Spleen (tissue), 7 donors: Measurements from ENCODE around the gene ITPA.
"Not testable (repeated sequence)": the region's sequence is repeated elsewhere in the genome, so short reads cannot be mapped to it uniquely, and the experiment has no call there.

Experiments used
- CTCF ChIP-seq, 11 experiments: fragments of 200-600 bp in 7 of 11; fragments of 450-650 bp in 4 of 11; sonication (generic) in 4 of 11; IDR thresholded peaks in 8 of 11; conservative IDR thresholded peaks in 3 of 11; 1 replicate in 7 of 11; 2 replicates in 4 of 11; pipeline versions ENCODE4 v1.4.0 to v1.8.0; 2016 to 2021; ENCODE audit warnings: antibody characterized with exemption in 11 of 11, inconsistent platforms in 4 of 11, mild to moderate bottlenecking in 1 of 11
- POLR2A ChIP-seq, 3 donors: fragments of 450-650 bp; IDR thresholded peaks; one replicate each; pipeline ENCODE4 v1.5.1; 2017; ENCODE audit warnings: antibody characterized with exemption in 3 of 3, mild to moderate bottlenecking in 1 of 3
- POLR2AphosphoS5 ChIP-seq, 3 donors: sonication (generic); formaldehyde crosslinking; IDR thresholded peaks; one replicate each; pipeline ENCODE4 v1.5.1; 2017; ENCODE audit warnings: antibody characterized with exemption in 3 of 3
- donor health status: DM: no; HTN: no; CAD: no; lungs with moderate emphysema.
- donor health status: DM: no; HTN: no; CAD: no.
- donor health status: DM: no; HTN: no; CAD: no.

GRCh38 chr20:3187861-3188260 is 21.4 kb upstream of the ITPA start:
- not testable (repeated sequence) for TF ChIP-seq CTCF (IDR thresholded peaks at IDR 0.05 in 8 of 11, conservative IDR thresholded peaks at IDR 0.05 in 3 of 11); POLR2AphosphoS5 (IDR thresholded peaks at IDR 0.05); POLR2A (IDR thresholded peaks at IDR 0.05)
